ENCODE measurements around the gene SPRY4. TPM values are rescaled to one million over a fixed set of nuclear protein-coding genes. Genes with fewer than 3 reads are reported as not detected.

SPRY4 gene
- total and polyA plus RNA-seq, 12 donors: 5.0 to 13.7 (median 9.5) TPM

DNA sequence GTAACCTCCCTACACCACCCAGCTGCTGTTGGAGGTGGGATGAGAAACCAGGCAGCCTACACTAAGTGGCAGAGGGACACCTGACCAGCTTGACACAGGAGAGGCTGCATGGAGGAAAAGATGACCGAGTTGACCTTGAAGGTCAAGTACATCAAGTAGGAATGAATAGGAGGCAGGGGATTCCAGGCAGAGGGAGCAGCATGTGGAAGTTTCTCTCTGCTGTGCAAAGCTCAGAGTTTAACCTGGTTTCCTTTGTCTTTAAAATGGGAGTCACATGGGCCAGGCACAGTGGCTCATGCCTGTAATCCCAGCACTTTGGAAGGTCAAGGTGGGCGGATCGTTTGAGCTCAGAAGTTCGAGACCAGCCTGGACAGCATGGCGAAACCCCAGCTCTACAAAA, 32.6 kb downstream of the SPRY4 start:
- Histone ChIP-seq H3K9me3 (no peaks in the 10 kb centered on the region), H3K27me3 (no peaks in the 10 kb centered on the region), H3K4me3 (no peak overlapping the region), H3K27ac (no peak overlapping the region), H3K4me1 (peaks cover 13 to 76% (median 49%) of the 10 kb centered on the region in 9 donors), H3K36me3 (no peaks in the 10 kb centered on the region)
- WGBS, 2 donors: 85 to 86% methylated on average over 5 of the region's 5 CpGs
- TF ChIP-seq, protein P1, sequence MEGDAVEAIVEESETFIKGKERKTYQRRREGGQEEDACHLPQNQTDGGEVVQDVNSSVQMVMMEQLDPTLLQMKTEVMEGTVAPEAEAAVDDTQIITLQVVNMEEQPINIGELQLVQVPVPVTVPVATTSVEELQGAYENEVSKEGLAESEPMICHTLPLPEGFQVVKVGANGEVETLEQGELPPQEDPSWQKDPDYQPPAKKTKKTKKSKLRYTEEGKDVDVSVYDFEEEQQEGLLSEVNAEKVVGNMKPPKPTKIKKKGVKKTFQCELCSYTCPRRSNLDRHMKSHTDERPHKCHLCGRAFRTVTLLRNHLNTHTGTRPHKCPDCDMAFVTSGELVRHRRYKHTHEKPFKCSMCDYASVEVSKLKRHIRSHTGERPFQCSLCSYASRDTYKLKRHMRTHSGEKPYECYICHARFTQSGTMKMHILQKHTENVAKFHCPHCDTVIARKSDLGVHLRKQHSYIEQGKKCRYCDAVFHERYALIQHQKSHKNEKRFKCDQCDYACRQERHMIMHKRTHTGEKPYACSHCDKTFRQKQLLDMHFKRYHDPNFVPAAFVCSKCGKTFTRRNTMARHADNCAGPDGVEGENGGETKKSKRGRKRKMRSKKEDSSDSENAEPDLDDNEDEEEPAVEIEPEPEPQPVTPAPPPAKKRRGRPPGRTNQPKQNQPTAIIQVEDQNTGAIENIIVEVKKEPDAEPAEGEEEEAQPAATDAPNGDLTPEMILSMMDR (IDR thresholded peaks at IDR 0.05): no peak
- intact Hi-C loops (cut with DNase I): loop anchor here in 1 of 10 donors (10.0 kb wide), 1 partner anchor 403 kb away; no protein-coding TSS in a partner anchor
- DNase-seq: no peak
- no peak for ATAC-seq

DNA sequence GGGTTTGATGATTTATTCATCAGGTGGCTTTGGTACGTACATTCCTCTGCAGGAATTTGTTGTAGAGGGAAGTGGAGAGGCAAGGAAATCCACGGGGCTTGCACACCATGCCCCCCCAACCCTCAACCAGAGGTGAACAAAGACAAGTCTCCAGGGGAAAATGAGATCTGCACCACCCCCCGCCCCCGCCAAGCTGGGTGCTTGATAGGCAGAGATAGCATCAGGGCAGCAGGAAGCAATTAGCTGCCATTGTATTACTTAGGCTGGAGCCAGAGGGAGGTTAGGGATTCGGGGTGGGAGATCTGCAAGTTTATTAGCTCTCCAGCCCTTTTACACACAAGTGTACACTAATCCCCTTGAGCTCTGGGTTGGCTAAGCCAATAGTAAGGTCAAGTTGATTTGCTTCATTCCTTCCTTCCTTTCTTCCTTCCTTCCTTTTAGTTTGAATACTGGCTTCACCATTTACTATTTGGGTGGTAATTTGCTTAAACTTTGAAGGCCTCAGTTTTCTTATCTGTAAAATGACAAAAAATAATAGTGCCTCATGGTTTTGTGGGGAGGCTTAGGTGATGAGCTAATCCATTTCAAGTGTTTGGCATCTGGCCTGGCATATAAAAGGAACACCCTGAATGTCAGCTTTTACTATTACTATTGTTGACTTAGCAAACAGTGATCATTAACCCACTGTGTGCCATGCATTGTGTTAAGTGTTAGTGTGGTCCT, 34.1 kb downstream of the SPRY4 start:
- intact Hi-C loops (cut with DNase I): loop anchor here in 1 of 10 donors (10.0 kb wide), 1 partner anchor 404 kb away; no protein-coding TSS in a partner anchor
- peak in 7 of 8 donors; percentile 3 to 49 (median 26) for ATAC-seq

DNA sequence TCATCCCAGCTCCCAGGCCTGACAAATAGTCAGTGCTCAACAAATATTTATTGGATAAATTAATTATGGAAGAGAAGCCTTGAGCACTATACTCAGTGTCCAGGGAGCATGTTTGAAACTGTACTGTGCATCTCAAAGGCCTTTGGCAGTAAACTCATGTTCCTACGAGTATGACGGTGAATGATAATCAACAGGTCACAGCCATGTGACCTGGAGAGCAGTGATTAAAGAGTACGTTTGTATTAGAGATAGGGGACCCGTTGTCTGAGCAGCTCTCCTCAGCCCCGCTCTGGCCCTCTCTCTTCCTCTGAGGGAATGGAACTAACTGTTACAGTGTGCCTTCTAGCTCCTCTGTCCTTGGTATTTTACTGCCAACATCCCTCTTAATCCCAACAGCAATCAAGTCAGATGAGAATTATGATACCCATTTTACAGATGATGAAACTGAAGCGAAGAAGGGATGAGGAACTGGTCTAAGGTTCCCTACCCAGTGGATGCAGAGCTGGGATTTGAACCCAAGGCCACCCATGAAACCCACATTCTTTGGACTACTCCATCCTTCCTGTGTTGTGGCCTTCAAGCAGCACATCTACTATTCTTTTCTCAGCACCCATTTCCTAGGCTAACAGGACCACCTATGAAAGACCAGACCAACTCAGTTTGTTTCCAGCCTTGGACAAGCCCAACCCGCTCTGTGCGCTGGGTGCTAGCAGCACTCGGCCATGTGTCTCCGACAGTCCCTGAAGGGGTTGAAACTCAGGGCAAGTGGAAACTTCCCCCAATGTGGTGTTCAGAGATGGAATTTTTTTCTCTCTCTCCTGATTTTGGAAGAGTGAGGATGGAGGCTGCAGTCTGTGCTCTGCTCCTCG, 34.9 kb downstream of the SPRY4 start:
- ATAC-seq: peak; percentile 28 to 48 (median 42)
- peak overlapping the region in 1 of 10 donors; percentile 0 for H3K27ac ChIP-seq
- no peaks in the 10 kb centered on the region for H3K27me3 ChIP-seq
- no peaks in the 10 kb centered on the region for H3K36me3 ChIP-seq
- no peaks in the 10 kb centered on the region for H3K9me3 ChIP-seq
- H3K4me1 ChIP-seq: peaks cover 8 to 59% (median 35%) of the 10 kb centered on the region in 9 donors
- intact Hi-C loops (cut with DNase I): loop anchor here in 1 of 10 donors (10.0 kb wide), 1 partner anchor 405 kb away; no protein-coding TSS in a partner anchor
- TF ChIP-seq, protein P1 (IDR thresholded peaks at IDR 0.05): no peak
- DNase-seq: peak; percentile 25 to 31
- H3K4me3 ChIP-seq: no peak overlapping the region
- 56 to 66% methylated on average over 11 of the region's 11 CpGs for WGBS, 2 donors

More for the DNA sequence above, 34.1 kb downstream of the SPRY4 start:
- WGBS, 2 donors: 32 to 50% methylated on average over 5 of the region's 5 CpGs
- H3K27me3 ChIP-seq: no peaks in the 10 kb centered on the region
- peak in 1 of 2 donors; percentile 44 for DNase-seq
- peak overlapping the region in 2 of 10 donors; percentile 0 to 1 for H3K27ac ChIP-seq
- no peak overlapping the region for H3K4me3 ChIP-seq
- TF ChIP-seq, protein P1 (IDR thresholded peaks at IDR 0.05): no peak
- no peaks in the 10 kb centered on the region for H3K9me3 ChIP-seq
- peaks cover 13 to 67% (median 38%) of the 10 kb centered on the region in 9 donors for H3K4me1 ChIP-seq
- H3K36me3 ChIP-seq: no peaks in the 10 kb centered on the region

DNA sequence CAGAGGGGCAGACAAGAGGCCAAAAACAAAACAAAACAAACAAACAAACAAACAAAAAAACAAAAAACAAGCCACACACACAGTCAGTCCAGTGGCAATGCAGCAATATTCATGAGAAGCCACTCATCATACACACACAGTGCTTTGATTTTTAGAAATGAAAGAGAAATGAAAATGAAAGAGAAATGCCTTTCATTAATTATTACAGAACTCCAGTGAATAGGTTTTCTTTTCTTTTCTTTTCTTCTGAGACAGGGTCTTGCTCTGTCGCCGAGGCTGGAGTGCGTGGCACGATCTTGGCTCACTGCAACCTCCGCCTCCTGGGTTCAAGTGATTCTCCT, 36.9 kb downstream of the SPRY4 start:
- H3K27ac ChIP-seq: peak overlapping the region in 5 of 10 donors; percentile 14 to 61 (median 31)

More for the DNA sequence above, 36.9 kb downstream of the SPRY4 start:
- 77 to 79% methylated on average over 5 of the region's 5 CpGs for WGBS, 2 donors
- Histone ChIP-seq H3K27me3 (no peaks in the 10 kb centered on the region), H3K4me3 (no peak overlapping the region), H3K9me3 (no peaks in the 10 kb centered on the region), H3K36me3 (no peaks in the 10 kb centered on the region), H3K4me1 (peaks cover 8 to 46% (median 24%) of the 10 kb centered on the region in 9 donors)
- TF ChIP-seq, protein P1 (IDR thresholded peaks at IDR 0.05): no peak
- intact Hi-C loops (cut with DNase I): no loop called here
- no peak for ATAC-seq
- DNase-seq: no peak

All from heart right ventricle (tissue), 16 donors.